ENCODE measurements around the gene WWOX. TPM values are rescaled to one million over a fixed set of nuclear protein-coding genes. Genes with fewer than 3 reads are reported as not detected.

The WWOX gene
- total RNA-seq, 1 experiment from 2014 or later: 35.6 TPM

- DNase-seq: no peak
- H3K4me3 ChIP-seq: no peak overlapping the region
- BruUV-seq (replicated peaks): no TSS peak
- intact Hi-C loops (cut with micrococcal nuclease; ENCODE audit: unreplicated experiment): no loop called here
- ChIA-PET CTCF (no interaction called here), POLR2A (ENCODE audit: unreplicated experiment) (no interaction called here)
- no peaks in the 10 kb centered on the region for H3K36me3 ChIP-seq (ENCODE audit: low read depth)
- H3K9me2 ChIP-seq (ENCODE audit: insufficient read depth): no peaks in the 10 kb centered on the region
- no peak overlapping the region for H3K4me2 ChIP-seq
- no peaks in the 10 kb centered on the region for H3K79me2 ChIP-seq (ENCODE audit: low read depth)
- H3K27me3 ChIP-seq (ENCODE audit: insufficient read depth, low read depth): no peaks in the 10 kb centered on the region
- TF ChIP-seq EZH2 (IDR thresholded peaks at IDR 0.05; ENCODE audit: low read depth) (no peak), CTCF (conservative IDR thresholded peaks at IDR 0.05) (no peak)
- H3K4me1 ChIP-seq (replicated peaks; ENCODE audit: insufficient read depth): no peaks in the 10 kb centered on the region
- H3F3A ChIP-seq (ENCODE audit: insufficient read depth, low read depth): no peaks in the 10 kb centered on the region
- no peak overlapping the region for H3K27ac ChIP-seq
- no peaks in the 10 kb centered on the region for H4K20me1 ChIP-seq (ENCODE audit: insufficient read depth)
- no peaks in the 10 kb centered on the region for H3K9me3 ChIP-seq (ENCODE audit: insufficient read depth, low read depth)
- H2AFZ ChIP-seq: no peak overlapping the region
Measured at GRCh38 chr16:78596348-78596995, 497.0 kb downstream of the WWOX start.

- Histone ChIP-seq H3F3A (ENCODE audit: insufficient read depth, low read depth) (no peaks in the 10 kb centered on the region), H3K4me3 (no peak overlapping the region), H3K36me3 (ENCODE audit: low read depth) (no peaks in the 10 kb centered on the region), H3K4me1 (replicated peaks; ENCODE audit: insufficient read depth) (no peaks in the 10 kb centered on the region), H2AFZ (no peak overlapping the region), H3K27ac (no peak overlapping the region), H4K20me1 (ENCODE audit: insufficient read depth) (no peaks in the 10 kb centered on the region), H3K4me2 (no peak overlapping the region), H3K9me2 (ENCODE audit: insufficient read depth) (no peaks in the 10 kb centered on the region), H3K79me2 (ENCODE audit: low read depth) (no peaks in the 10 kb centered on the region), H3K27me3 (ENCODE audit: insufficient read depth, low read depth) (no peaks in the 10 kb centered on the region), H3K9me3 (ENCODE audit: insufficient read depth, low read depth) (no peaks in the 10 kb centered on the region)
- ChIA-PET POLR2A (ENCODE audit: unreplicated experiment) (no interaction called here), CTCF (no interaction called here)
- DNase-seq: no peak
- BruUV-seq (replicated peaks): no TSS peak
- intact Hi-C loops (cut with micrococcal nuclease; ENCODE audit: unreplicated experiment): no loop called here
- no peak for TF ChIP-seq EZH2 (IDR thresholded peaks at IDR 0.05; ENCODE audit: low read depth)
- no peak for TF ChIP-seq CTCF (conservative IDR thresholded peaks at IDR 0.05)
Measured at GRCh38 chr16:78596996-78597422, 497.6 kb downstream of the WWOX start.

GRCh38 chr16:78597809-78598570, 498.5 kb downstream of the WWOX start:
- BruUV-seq (replicated peaks): no TSS peak
- Histone ChIP-seq H3K36me3 (ENCODE audit: low read depth) (no peaks in the 10 kb centered on the region), H3K4me1 (replicated peaks; ENCODE audit: insufficient read depth) (no peaks in the 10 kb centered on the region), H3K4me3 (no peak overlapping the region), H3K79me2 (ENCODE audit: low read depth) (no peaks in the 10 kb centered on the region), H3K9me2 (ENCODE audit: insufficient read depth) (no peaks in the 10 kb centered on the region), H3K9me3 (ENCODE audit: insufficient read depth, low read depth) (no peaks in the 10 kb centered on the region), H3K27ac (no peak overlapping the region), H3F3A (ENCODE audit: insufficient read depth, low read depth) (no peaks in the 10 kb centered on the region), H3K4me2 (no peak overlapping the region), H2AFZ (no peak overlapping the region), H3K27me3 (ENCODE audit: insufficient read depth, low read depth) (no peaks in the 10 kb centered on the region), H4K20me1 (ENCODE audit: insufficient read depth) (no peaks in the 10 kb centered on the region)
- ChIA-PET POLR2A (ENCODE audit: unreplicated experiment) (no interaction called here), CTCF (no interaction called here)
- TF ChIP-seq EZH2 (IDR thresholded peaks at IDR 0.05; ENCODE audit: low read depth): no peak
- no peak for TF ChIP-seq CTCF (conservative IDR thresholded peaks at IDR 0.05)
- intact Hi-C loops (cut with micrococcal nuclease; ENCODE audit: unreplicated experiment): no loop called here
- DNase-seq: no peak

Measured in PC-9 (cell line).